HepG2 (cell line): ENCODE data around the gene SLC22A23. TPM values are rescaled to one million over a fixed set of nuclear protein-coding genes. Genes with fewer than 3 reads are reported as not detected.

Experiments
- ATF1 ChIP-seq: IDR thresholded peaks from 2 replicates; pipeline ENCODE4 v1.6.1; 2016; ENCODE audit warnings: mild to moderate bottlenecking, control low read depth
- ATRX ChIP-seq: sonication (generic); formaldehyde crosslinking; IDR thresholded peaks from 2 replicates; pipeline ENCODE4 v1.4.0; 2020; ENCODE audit warnings: missing genetic modification reagents, borderline replicate concordance
- ELF1 ChIP-seq: sonication (generic); formaldehyde crosslinking; IDR thresholded peaks from 2 replicates; pipeline ENCODE4 v1.4.0; 2020; ENCODE audit warnings: missing genetic modification reagents
- HMGXB4 ChIP-seq, 2 experiments: sonication (generic) in 1 of 2; formaldehyde crosslinking in 1 of 2; IDR thresholded peaks; 2 replicates each; pipeline versions ENCODE4 v1.4.0 to v1.6.1; 2018 to 2020; ENCODE audit warnings: missing genetic modification reagents in 2 of 2, borderline replicate concordance in 1 of 2, low read depth in 1 of 2, mild to moderate bottlenecking in 1 of 2, missing biosample characterization in 1 of 2
- MLLT10 ChIP-seq: sonication (generic); formaldehyde crosslinking; IDR thresholded peaks from 2 replicates; pipeline ENCODE4 v1.4.0; 2020; ENCODE audit warnings: missing genetic modification reagents
- RBAK ChIP-seq: sonication (generic); formaldehyde crosslinking; IDR thresholded peaks from 2 replicates; pipeline ENCODE4 v1.5.1; 2020; ENCODE audit warnings: mild to moderate bottlenecking, missing genetic modification reagents
- RBM22 ChIP-seq: fragments of 200-400 bp; formaldehyde crosslinking; optimal IDR thresholded peaks from 2 replicates; pipeline ENCODE3; 2017; ENCODE audit warnings: mild to moderate bottlenecking, low read length, moderate library complexity
- SNAPC2 ChIP-seq: sonication (generic); formaldehyde crosslinking; IDR thresholded peaks from 2 replicates; pipeline ENCODE4 v1.8.1; 2022; ENCODE audit warnings: mild to moderate bottlenecking, missing genetic modification reagents
- SP1 ChIP-seq, 2 experiments: fragments of 450-650 bp in 1 of 2; sonication (generic) in 1 of 2; formaldehyde crosslinking in 1 of 2; IDR thresholded peaks; 2 replicates each; pipeline versions ENCODE4 v1.4.0 to v1.6.1; 2016 to 2020; ENCODE audit warnings: missing genetic modification reagents in 1 of 2
- STAT6 ChIP-seq: sonication (generic); formaldehyde crosslinking; IDR thresholded peaks from 2 replicates; pipeline ENCODE4 v1.4.0; 2020; ENCODE audit warnings: missing genetic modification reagents, mild to moderate bottlenecking, borderline replicate concordance
- ZBTB1 ChIP-seq: sonication (generic); formaldehyde crosslinking; IDR thresholded peaks from 2 replicates; pipeline ENCODE4 v1.4.0; 2020; ENCODE audit warnings: missing genetic modification reagents, borderline replicate concordance
- ZBTB40 ChIP-seq, 2 experiments: fragments of 450-650 bp in 1 of 2; sonication (generic) in 1 of 2; formaldehyde crosslinking in 1 of 2; IDR thresholded peaks; 2 replicates each; pipeline versions ENCODE4 v1.6.1 to v1.8.0; 2016 to 2022; ENCODE audit warnings: antibody characterized with exemption in 1 of 2, mild to moderate bottlenecking in 1 of 2, missing genetic modification reagents in 1 of 2
- ZMYM3 ChIP-seq: sonication (generic); formaldehyde crosslinking; IDR thresholded peaks from 2 replicates; pipeline ENCODE4 v1.5.1; 2020; ENCODE audit warnings: mild to moderate bottlenecking, missing genetic modification reagents
- ZNF567 ChIP-seq: sonication (generic); formaldehyde crosslinking; IDR thresholded peaks from 2 replicates; pipeline ENCODE4 v1.8.1; 2023; ENCODE audit warnings: mild to moderate bottlenecking, missing genetic modification reagents, borderline replicate concordance
- polyA plus RNA-seq, 8 experiments: library from polyadenylated mRNA; depleted of rRNA in 3 of 8; stranded (reverse) in 7 of 8; unstranded in 1 of 8; fragments of >200 nt; fragmentation: Illumina TruSeq in 4 of 8; extraction: Trizol in 4 of 8; gene quantifications; 2 replicates each; pipeline versions ENCODE4 v1.2.1 to v1.2.3, GENCODE V29; 2011 to 2016; ENCODE audit warnings: low read depth in 4 of 8, missing spikeins in 1 of 8, mixed read lengths in 1 of 8; ENCODE audit not compliant: insufficient read depth in 1 of 8
- total RNA-seq, 5 experiments: library from RNA; depleted of rRNA; stranded (reverse); fragments of >200 nt; fragmentation: Illumina TruSeq; extraction: Trizol; gene quantifications; 2 replicates each; pipeline ENCODE4 v1.2.3, GENCODE V29; 2016; ENCODE audit warnings: low read depth in 1 of 5

Gene SLC22A23
- total and polyA plus RNA-seq, 2 of the 13 experiments (the other 11 are each of a cell fraction or from before 2014, with no cell fraction given), result 11.8 to 17.5 TPM

- TF ChIP-seq ATF1 (CRISPR knock-in tag), result 0 out of 2 replicates have a peak, but pooled peaks have one; percentile 34
- TF ChIP-seq RBM22, result no peak
- TF ChIP-seq RBAK (CRISPR knock-in tag), result no peak
- 0 out of 2 replicates have a peak, but pooled peaks have one; percentile 40 for TF ChIP-seq SNAPC2 (CRISPR knock-in tag)
- no peak for TF ChIP-seq ATRX (CRISPR knock-in tag)
- TF ChIP-seq ZBTB1 (CRISPR knock-in tag), result no peak
- TF ChIP-seq ZBTB40 (IDR thresholded peaks at IDR 0.05), result peak; percentile 73
- peak; percentile 93; the same call in 1 of the 2 replicates for TF ChIP-seq ZBTB40 (CRISPR knock-in tag; IDR thresholded peaks at IDR 0.05)
- 0 out of 4 replicates have a peak, but pooled peaks of 1 of the 2 experiments have one; percentile 19 for TF ChIP-seq HMGXB4 (CRISPR knock-in tag; IDR thresholded peaks at IDR 0.05; ENCODE audit: borderline replicate concordance in 1 of 2, low read depth in 1 of 2)
- no peak for TF ChIP-seq MLLT10 (CRISPR knock-in tag)
- no peak for TF ChIP-seq ELF1 (CRISPR knock-in tag)
- no peak for TF ChIP-seq ZNF567 (CRISPR knock-in tag)
- TF ChIP-seq ZMYM3 (CRISPR knock-in tag), result 0 out of 2 replicates have a peak, but pooled peaks have one; percentile 17
- no peak for TF ChIP-seq STAT6
- TF ChIP-seq SP1 (IDR thresholded peaks at IDR 0.05), result no peak
- no peak for TF ChIP-seq SP1 (CRISPR knock-in tag; IDR thresholded peaks at IDR 0.05)
Measured at GRCh38 chr6:3371222-3371949, 85.5 kb downstream of the SLC22A23 start (continued).
